K562 (cell line): Measurements from ENCODE around the gene HES4. TPM values are rescaled to one million over a fixed set of nuclear protein-coding genes. Genes with fewer than 3 reads are reported as not detected.

Experiments
- ARID3B ChIP-seq: fragments of 250-450 bp; sonication (Bioruptor Pico); IDR thresholded peaks from 2 replicates; pipeline ENCODE4 v1.4.0; 2020; ENCODE audit warnings: borderline replicate concordance
- CBFB ChIP-seq: sonication (generic); formaldehyde crosslinking; IDR thresholded peaks from 2 replicates; pipeline ENCODE4 v1.4.0; 2020; ENCODE audit warnings: mild to moderate bottlenecking, missing genetic modification reagents
- CCNT2 ChIP-seq: IDR thresholded peaks from 2 replicates; pipeline ENCODE4 v1.6.1; 2011; ENCODE audit warnings: borderline replicate concordance, low read depth, mild to moderate bottlenecking, moderate library complexity, mixed read lengths, low read length; ENCODE audit not compliant: insufficient read length; ENCODE audit errors: extremely low read depth
- HES1 ChIP-seq: fragments of 450-650 bp; IDR thresholded peaks from 2 replicates; pipeline ENCODE4 v1.6.1; 2016; ENCODE audit warnings: low read depth, mild to moderate bottlenecking, moderate library complexity
- MTF1 ChIP-seq: fragments of 250-450 bp; sonication (Bioruptor Pico); IDR thresholded peaks from 2 replicates; pipeline ENCODE4 v1.9.0; 2021; ENCODE audit warnings: moderate library complexity, mild to moderate bottlenecking, inconsistent platforms, borderline replicate concordance
- PATZ1 ChIP-seq: fragments of 250-450 bp; sonication (Bioruptor Pico); IDR thresholded peaks from 2 replicates; pipeline ENCODE4 v1.5.0; 2020; ENCODE audit warnings: mild to moderate bottlenecking, borderline replicate concordance
- PYGO2 ChIP-seq: fragments of 450-650 bp; IDR thresholded peaks from 2 replicates; pipeline ENCODE4 v1.6.1; 2016; ENCODE audit warnings: mild to moderate bottlenecking, missing genetic modification characterization, moderate library complexity, missing compliant biosample characterization
- SIN3B ChIP-seq: fragments of 450-650 bp; IDR thresholded peaks from 2 replicates; pipeline ENCODE4 v1.6.1; 2017; ENCODE audit warnings: low read depth, mild to moderate bottlenecking, moderate library complexity
- THAP7 ChIP-seq: fragments of 250-450 bp; sonication (Bioruptor Pico); IDR thresholded peaks from 2 replicates; pipeline ENCODE4 v1.5.0; 2021
- ZFX ChIP-seq: sonication (generic); formaldehyde crosslinking; IDR thresholded peaks from 2 replicates; pipeline ENCODE4 v1.8.0; 2022; ENCODE audit warnings: mild to moderate bottlenecking, missing genetic modification reagents, moderate library complexity
- ZNF347 ChIP-seq: fragments of 450-650 bp; formaldehyde crosslinking; IDR thresholded peaks from 2 replicates; pipeline ENCODE4 v1.4.0; 2020; ENCODE audit warnings: low read depth, mild to moderate bottlenecking, moderate library complexity
- ZNF785 ChIP-seq: fragments of 250-450 bp; sonication (Bioruptor Pico); IDR thresholded peaks from 2 replicates; pipeline ENCODE4 v1.4.0; 2020; ENCODE audit warnings: mild to moderate bottlenecking
- polyA plus RNA-seq, 8 experiments: library from polyadenylated mRNA; depleted of rRNA in 4 of 8; stranded (reverse) in 5 of 8; unstranded in 3 of 8; fragments of >200 nt; fragmentation: Nextera tagmentation in 2 of 8; fragmentation: Illumina TruSeq in 1 of 8; extraction: Ambion mirVana in 2 of 8; extraction: Trizol in 1 of 8; gene quantifications; 2 replicates each; pipeline versions ENCODE4 v1.2.1 to v1.2.3, GENCODE V29; 2011 to 2014; ENCODE audit warnings: inconsistent platforms in 1 of 8, missing spikeins in 1 of 8
- total RNA-seq, 7 experiments: library from RNA; depleted of rRNA in 6 of 7; stranded (reverse); fragments of >200 nt in 6 of 7; fragmentation: Illumina TruSeq in 2 of 7; extraction: Trizol in 2 of 7; gene quantifications; 2 replicates each; pipeline versions ENCODE4 v1.2.1 to v1.2.3, GENCODE V29; 2011 to 2021; ENCODE audit warnings: low replicate concordance in 1 of 7
- TF ChIP-seq, protein P1 (sequence below): fragments of 450-650 bp; IDR thresholded peaks from 2 replicates; pipeline ENCODE4 v1.6.1; 2016; ENCODE audit warnings: borderline replicate concordance
- TF ChIP-seq, protein P2 (sequence below), 2 experiments: IDR thresholded peaks; 2 replicates each; pipeline ENCODE4 v1.6.1; 2012; ENCODE audit warnings: improper control_type of control experiment in 2 of 2, low read depth in 2 of 2, low read length in 2 of 2, borderline replicate concordance in 1 of 2

The HES4 gene
- total and polyA plus RNA-seq, 9 of the 15 experiments (the other 6 are each of a cell fraction or from before 2014, with no cell fraction given), result 0.21 to 43.7 (median 5.3) TPM; not detected in 2

GRCh38 chr1:1000357-1001056 lies 610 bp upstream of the HES4 start (continued):
- TF ChIP-seq, protein P1, sequence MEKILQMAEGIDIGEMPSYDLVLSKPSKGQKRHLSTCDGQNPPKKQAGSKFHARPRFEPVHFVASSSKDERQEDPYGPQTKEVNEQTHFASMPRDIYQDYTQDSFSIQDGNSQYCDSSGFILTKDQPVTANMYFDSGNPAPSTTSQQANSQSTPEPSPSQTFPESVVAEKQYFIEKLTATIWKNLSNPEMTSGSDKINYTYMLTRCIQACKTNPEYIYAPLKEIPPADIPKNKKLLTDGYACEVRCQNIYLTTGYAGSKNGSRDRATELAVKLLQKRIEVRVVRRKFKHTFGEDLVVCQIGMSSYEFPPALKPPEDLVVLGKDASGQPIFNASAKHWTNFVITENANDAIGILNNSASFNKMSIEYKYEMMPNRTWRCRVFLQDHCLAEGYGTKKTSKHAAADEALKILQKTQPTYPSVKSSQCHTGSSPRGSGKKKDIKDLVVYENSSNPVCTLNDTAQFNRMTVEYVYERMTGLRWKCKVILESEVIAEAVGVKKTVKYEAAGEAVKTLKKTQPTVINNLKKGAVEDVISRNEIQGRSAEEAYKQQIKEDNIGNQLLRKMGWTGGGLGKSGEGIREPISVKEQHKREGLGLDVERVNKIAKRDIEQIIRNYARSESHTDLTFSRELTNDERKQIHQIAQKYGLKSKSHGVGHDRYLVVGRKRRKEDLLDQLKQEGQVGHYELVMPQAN, result no peak; the same call in 1 of the 2 replicates
- TF ChIP-seq MTF1 (CRISPR knock-in tag) (no peak), THAP7 (CRISPR knock-in tag) (no peak), ARID3B (CRISPR knock-in tag) (peak; percentile 89; the same call in 1 of the 2 replicates), PATZ1 (CRISPR knock-in tag) (no peak), PYGO2 (tag) (no peak), SIN3B (no peak; the same call in 1 of the 2 replicates), CCNT2 (peak; percentile 86), CBFB (no peak; the same call in 1 of the 2 replicates), HES1 (peak; percentile 35; the same call in 1 of the 2 replicates), ZFX (CRISPR knock-in tag) (peak; percentile 99), ZNF785 (CRISPR knock-in tag) (no peak), ZNF347 (CRISPR knock-in tag) (0 out of 2 replicates have a peak, but pooled peaks have one; percentile 40)
- TF ChIP-seq, protein P2, sequence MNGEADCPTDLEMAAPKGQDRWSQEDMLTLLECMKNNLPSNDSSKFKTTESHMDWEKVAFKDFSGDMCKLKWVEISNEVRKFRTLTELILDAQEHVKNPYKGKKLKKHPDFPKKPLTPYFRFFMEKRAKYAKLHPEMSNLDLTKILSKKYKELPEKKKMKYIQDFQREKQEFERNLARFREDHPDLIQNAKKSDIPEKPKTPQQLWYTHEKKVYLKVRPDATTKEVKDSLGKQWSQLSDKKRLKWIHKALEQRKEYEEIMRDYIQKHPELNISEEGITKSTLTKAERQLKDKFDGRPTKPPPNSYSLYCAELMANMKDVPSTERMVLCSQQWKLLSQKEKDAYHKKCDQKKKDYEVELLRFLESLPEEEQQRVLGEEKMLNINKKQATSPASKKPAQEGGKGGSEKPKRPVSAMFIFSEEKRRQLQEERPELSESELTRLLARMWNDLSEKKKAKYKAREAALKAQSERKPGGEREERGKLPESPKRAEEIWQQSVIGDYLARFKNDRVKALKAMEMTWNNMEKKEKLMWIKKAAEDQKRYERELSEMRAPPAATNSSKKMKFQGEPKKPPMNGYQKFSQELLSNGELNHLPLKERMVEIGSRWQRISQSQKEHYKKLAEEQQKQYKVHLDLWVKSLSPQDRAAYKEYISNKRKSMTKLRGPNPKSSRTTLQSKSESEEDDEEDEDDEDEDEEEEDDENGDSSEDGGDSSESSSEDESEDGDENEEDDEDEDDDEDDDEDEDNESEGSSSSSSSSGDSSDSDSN (IDR thresholded peaks at IDR 0.05; ENCODE audit: borderline replicate concordance in 1 of 2, low read depth in 2 of 2, low read length in 2 of 2), result 0 out of 4 replicates have a peak, but pooled peaks of 1 of the 2 experiments have one; percentile 23
